H1 (cell line): ENCODE measurements around the gene ANP32A. TPM values are rescaled to one million over a fixed set of nuclear protein-coding genes. Genes with fewer than 3 reads are reported as not detected.
A peak's percentile ranks its signal among the peaks of the same experiment; 100 is the strongest.

Source experiments
- CTCF ChIA-PET: fragments of 300-600 bp; sonication (Branson Sonifier 250); formaldehyde crosslinking; loops from one replicate; lab custom pipeline; 2021; ENCODE audit not compliant: partially characterized antibody; lab: Charles Lee
- POLR2A ChIA-PET: fragments of 300-600 bp; sonication (Branson Sonifier 250); formaldehyde crosslinking; loops from one replicate; lab custom pipeline; 2021; ENCODE audit warnings: inconsistent platforms; ENCODE audit not compliant: partially characterized antibody; lab: Charles Lee
- DNase-seq, 2 experiments: peaks; one replicate each; pipeline versions ENCODE4 v3.0.0 to v3.0.0-alpha.2; 2010 to 2022; ENCODE audit warnings: low spot score in 2 of 2, low read depth in 1 of 2, mixed read lengths in 1 of 2
- FAIRE-seq: peaks from 2 replicates; lab custom pipeline; 2011; peaks lifted over from hg19 to GRCh38; lab: Jason Lieb, UNC
- H2AFZ ChIP-seq: 2 replicates; pipeline ENCODE4 v1.8.1; 2012; ENCODE audit warnings: low read length, inconsistent platforms
- H2AK5ac ChIP-seq: 2 replicates; pipeline ENCODE4 v1.6.1; 2013; ENCODE audit warnings: low read depth, low read length
- H2BK120ac ChIP-seq: replicated peaks from 2 replicates; pipeline ENCODE3; 2013; ENCODE audit warnings: low read depth, low read length, inconsistent platforms
- H2BK12ac ChIP-seq: 2 replicates; pipeline ENCODE4 v1.6.1; 2013; ENCODE audit warnings: low read depth, low read length
- H2BK15ac ChIP-seq: 2 replicates; pipeline ENCODE4 v1.6.1; 2013; ENCODE audit warnings: low read length
- H2BK20ac ChIP-seq: 2 replicates; pipeline ENCODE4 v1.6.1; 2013; ENCODE audit warnings: low read length
- H2BK5ac ChIP-seq: 2 replicates; pipeline ENCODE4 v1.6.1; 2013; ENCODE audit warnings: low read depth, low read length
- H3K14ac ChIP-seq: 2 replicates; pipeline ENCODE4 v1.6.1; 2013; ENCODE audit warnings: inconsistent platforms; ENCODE audit not compliant: insufficient read length
- H3K18ac ChIP-seq: 2 replicates; pipeline ENCODE4 v1.6.1; 2013; ENCODE audit warnings: low read length; ENCODE audit errors: extremely low read depth
- H3K23ac ChIP-seq: 2 replicates; pipeline ENCODE4 v1.6.1; 2013; ENCODE audit warnings: inconsistent platforms; ENCODE audit not compliant: insufficient read length
- H3K23me2 ChIP-seq: 2 replicates; pipeline ENCODE4 v1.6.1; 2013; ENCODE audit warnings: low read depth, low read length
- H3K27ac ChIP-seq: 2 replicates; pipeline ENCODE4 v1.6.1; 2011; ENCODE audit warnings: low read depth, low read length, inconsistent platforms
- H3K27me3 ChIP-seq, 4 experiments: replicated peaks in 1 of 4; 1 replicate in 1 of 4; 2 replicates in 3 of 4; pipeline versions ENCODE4 v1.6.1 to v1.8.1; 2011 to 2013; ENCODE audit warnings: low read length in 3 of 4, mild to moderate bottlenecking in 3 of 4, inconsistent platforms in 2 of 4, mixed read lengths in 2 of 4, moderate library complexity in 1 of 4; ENCODE audit not compliant: control insufficient read depth in 3 of 4, insufficient read depth in 3 of 4; ENCODE audit errors: extremely low read depth in 1 of 4
- H3K36me3 ChIP-seq, 4 experiments: 2 replicates each; pipeline versions ENCODE4 v1.6.1 to v1.8.1; 2011 to 2013; ENCODE audit warnings: mild to moderate bottlenecking in 4 of 4, low read length in 3 of 4, moderate library complexity in 2 of 4, control low read depth in 1 of 4, inconsistent platforms in 1 of 4; ENCODE audit not compliant: insufficient read depth in 4 of 4, control insufficient read depth in 2 of 4
- H3K4ac ChIP-seq: replicated peaks from 2 replicates; pipeline ENCODE3; 2013; ENCODE audit warnings: low read length, low read depth, mixed read lengths, inconsistent platforms; ENCODE audit not compliant: insufficient read length
- H3K4me1 ChIP-seq, 4 experiments: replicated peaks in 1 of 4; 1 replicate in 1 of 4; 2 replicates in 3 of 4; pipeline versions ENCODE4 v1.6.1 to v1.8.1; 2011 to 2013; ENCODE audit warnings: low read length in 3 of 4, inconsistent platforms in 2 of 4, mixed read lengths in 1 of 4; ENCODE audit not compliant: insufficient read depth in 4 of 4, control insufficient read depth in 3 of 4
- H3K4me2 ChIP-seq, 2 experiments: 2 replicates each; pipeline versions ENCODE4 v1.6.1 to v1.8.1; 2011 to 2013; ENCODE audit warnings: low read depth in 2 of 2, low read length in 2 of 2, control low read depth in 1 of 2, inconsistent platforms in 1 of 2, mild to moderate bottlenecking in 1 of 2; ENCODE audit not compliant: insufficient read depth in 1 of 2
- H3K4me3 ChIP-seq, 4 experiments: fragments of 200-600, 300-600 bp in 1 of 4; sonication (generic), shearing (Covaris generic), sonication (Bioruptor Twin) in 1 of 4; 2 replicates each; pipeline versions ENCODE4 v1.5.1 to v1.8.1; 2011 to 2016; ENCODE audit warnings: low read length in 4 of 4, low read depth in 3 of 4, control low read depth in 2 of 4, inconsistent platforms in 2 of 4, mild to moderate bottlenecking in 2 of 4, mixed read lengths in 1 of 4, moderate library complexity in 1 of 4; ENCODE audit not compliant: insufficient read depth in 2 of 4; ENCODE audit errors: extremely low read depth in 1 of 4
- H3K56ac ChIP-seq: replicated peaks from 2 replicates; pipeline ENCODE3; 2013; ENCODE audit warnings: low read depth, mild to moderate bottlenecking, mixed read lengths, low read length, inconsistent platforms; ENCODE audit not compliant: insufficient read length
- H3K79me1 ChIP-seq: 2 replicates; pipeline ENCODE4 v1.6.1; 2013; ENCODE audit warnings: low read depth, low read length, control low read depth
- H3K79me2 ChIP-seq, 2 experiments: 2 replicates each; pipeline versions ENCODE4 v1.6.1 to v1.8.1; 2012 to 2013; ENCODE audit warnings: low read length in 2 of 2, mild to moderate bottlenecking in 2 of 2, inconsistent platforms in 1 of 2; ENCODE audit not compliant: insufficient read depth in 2 of 2, control insufficient read depth in 1 of 2
- H3K9ac ChIP-seq, 4 experiments: replicated peaks in 1 of 4; 1 replicate in 1 of 4; 2 replicates in 3 of 4; pipeline versions ENCODE4 v1.6.1 to v1.8.1; 2011 to 2013; ENCODE audit warnings: low read depth in 3 of 4, low read length in 3 of 4, control low read depth in 2 of 4, mild to moderate bottlenecking in 2 of 4, moderate library complexity in 2 of 4, inconsistent platforms in 1 of 4; ENCODE audit errors: extremely low read depth in 1 of 4
- H3K9me3 ChIP-seq, 2 experiments: 2 replicates each; pipeline versions ENCODE4 v1.6.1 to v1.8.1; 2012 to 2013; ENCODE audit warnings: mild to moderate bottlenecking in 2 of 2, moderate library complexity in 2 of 2, control low read depth in 1 of 2, inconsistent platforms in 1 of 2, low read depth in 1 of 2, low read length in 1 of 2, mixed read lengths in 1 of 2; ENCODE audit not compliant: insufficient read depth in 2 of 2
- H4K20me1 ChIP-seq, 2 experiments: replicated peaks in 1 of 2; 2 replicates each; pipeline versions ENCODE3 to v1.8.1; 2011 to 2013; ENCODE audit warnings: inconsistent platforms in 2 of 2, low read length in 2 of 2, mild to moderate bottlenecking in 1 of 2; ENCODE audit not compliant: insufficient read depth in 2 of 2, control insufficient read depth in 1 of 2
- H4K5ac ChIP-seq: 2 replicates; pipeline ENCODE4 v1.6.1; 2013; ENCODE audit warnings: low read length, low read depth, mixed read lengths, inconsistent platforms; ENCODE audit not compliant: insufficient read length
- H4K8ac ChIP-seq: 2 replicates; pipeline ENCODE4 v1.8.0; 2013; ENCODE audit warnings: mild to moderate bottlenecking, moderate library complexity, low read length, inconsistent platforms; ENCODE audit not compliant: insufficient read depth; ENCODE audit errors: extremely low read depth
- H4K91ac ChIP-seq: replicated peaks from 2 replicates; pipeline ENCODE3; 2013; ENCODE audit warnings: low read length, mixed read lengths, inconsistent platforms; ENCODE audit not compliant: insufficient read length
- JUN ChIP-seq: IDR thresholded peaks from 2 replicates; pipeline ENCODE4 v1.6.1; 2011; ENCODE audit warnings: low read depth, mild to moderate bottlenecking, improper control_type of control experiment, low read length
- TAF1 ChIP-seq: IDR thresholded peaks from 2 replicates; pipeline ENCODE4 v1.6.1; 2011; ENCODE audit warnings: mild to moderate bottlenecking, low read depth, low read length
- WGBS, 2 experiments: shearing (Covaris generic) in 1 of 2; methylation state at CpG; one replicate each; pipeline versions ENCODE4 v1.1.6 to v1.1.7; 2013 to 2015; ENCODE audit warnings: low lambda C conversion rate in 2 of 2, mixed read lengths in 2 of 2, inconsistent platforms in 1 of 2, low coverage in 1 of 2, missing lambda C conversion rate in 1 of 2; ENCODE audit not compliant: insufficient replicate concordance in 2 of 2, insufficient coverage in 1 of 2, insufficient read length in 1 of 2; ENCODE audit errors: extremely low coverage in 1 of 2, missing lambda C conversion rate in 1 of 2; 5-methylcytosine and 5-hydroxymethylcytosine counted together
- polyA plus RNA-seq, 7 experiments: library from polyadenylated mRNA; depleted of rRNA in 3 of 7; stranded (reverse) in 5 of 7; unstranded in 2 of 7; fragments of >200 nt in 5 of 7; fragments of 200-250 nt in 2 of 7; gene quantifications; 1 replicate in 5 of 7; 2 replicates in 1 of 7; 4 replicates in 1 of 7; pipeline versions ENCODE4 v1.2.1 to v1.2.3, GENCODE V29; 2011 to 2013; ENCODE audit warnings: missing spikeins in 2 of 7, mixed read lengths in 2 of 7
- total RNA-seq: library from RNA; stranded (reverse); fragmentation: NEBNext Ultra II Directional; extraction: Animal tissue kit (Norgen Biotek cat#: 25700); gene quantifications from 2 replicates; pipeline ENCODE4 v1.2.1, GENCODE V29; 2021

The ANP32A gene
- total and polyA plus RNA-seq, 2 of the 8 experiments (the other 6 are each of a cell fraction or from before 2014, with no cell fraction given) = 70.8 to 295 TPM

- H3K23ac ChIP-seq = no peak overlapping the region
- 88% methylated on average over 2 of the region's 2 CpGs; no CpG with 5 or more reads in 1 of the 2 experiments for whole genome bisulfite sequencing, 2 experiments
- no peak overlapping the region for H3K27ac ChIP-seq
- ChIA-PET CTCF (interaction anchor here (1.1 kb wide), 1 partner anchor 86 kb away, joined by 3 read pairs; no protein-coding TSS in a partner anchor), POLR2A (interaction anchor here (1.0 to 1.5 kb wide), 2 partner anchors 14 to 27 kb away, joined by 3 to 4 read pairs; no protein-coding TSS in a partner anchor)
- no peak overlapping the region for H3K56ac ChIP-seq
- H2BK20ac ChIP-seq = no peak overlapping the region
- no peaks in the 10 kb centered on the region for H3K27me3 ChIP-seq
- peak overlapping the region in 1 of 4 experiments; percentile 13; a peak in 1 of 8 replicates for H3K4me3 ChIP-seq
- no peak overlapping the region for H4K8ac ChIP-seq
- H2BK12ac ChIP-seq = no peak overlapping the region; the same call in 1 of the 2 replicates
- H2AK5ac ChIP-seq = no peak overlapping the region
- H3K4ac ChIP-seq = no peak overlapping the region
- no peak overlapping the region for H2AFZ ChIP-seq
- no peak overlapping the region for H4K5ac ChIP-seq
- no peak overlapping the region for H2BK120ac ChIP-seq
- H3K23me2 ChIP-seq = peaks cover 3% of the 10 kb centered on the region; the same call in 1 of the 2 replicates
- H2BK5ac ChIP-seq = no peak overlapping the region
- no peak overlapping the region for H4K91ac ChIP-seq
- H2BK15ac ChIP-seq = no peak overlapping the region
- H3K18ac ChIP-seq = no peak overlapping the region
- peaks cover 22% of the 10 kb centered on the region for H3K79me1 ChIP-seq
- TF ChIP-seq TAF1 (0 out of 2 replicates have a peak, but pooled peaks have one; percentile 2), JUN (no peak)
- H3K14ac ChIP-seq = no peak overlapping the region
- DNase-seq = no peak
- no peak overlapping the region for H3K9ac ChIP-seq
- H3K36me3 ChIP-seq = peaks cover 3 to 17% (median 6%) of the 10 kb centered on the region in 4 experiments; a peak in 6 of 8 replicates
- H3K4me2 ChIP-seq = no peak overlapping the region; a peak in 2 of 4 replicates
- peaks cover 33 to 62% (median 46%) of the 10 kb centered on the region in 4 experiments for H3K4me1 ChIP-seq
- peaks cover 43 to 58% of the 10 kb centered on the region in 2 experiments for H4K20me1 ChIP-seq
- no peaks in the 10 kb centered on the region for H3K9me3 ChIP-seq
- H3K79me2 ChIP-seq = peaks cover 11 to 90% of the 10 kb centered on the region in 2 experiments; a peak in 3 of 4 replicates
- no peak for FAIRE-seq
These were observed 29.8 kb downstream of the ANP32A start for GRCh38 chr15:68790910-68791309.
